IMR-90 (cell line): ENCODE data around the gene PALM. TPM values are rescaled to one million over a fixed set of nuclear protein-coding genes. Genes with fewer than 3 reads are reported as not detected.

Source experiments
- ATAC-seq: fragments of 200-7000 bp; cut with Tn5 transposase; 2 replicates; pipeline ENCODE4 v1.9.1; 2020; ENCODE audit warnings: low read depth, mild to moderate bottlenecking, moderate library complexity
- BruUV-seq: library from RNA; stranded (reverse); fragments of 400-500 nt; replicated peaks from 2 replicates; lab custom pipeline; 2021; lab: Mats Ljungman, UMichigan
- CTCF ChIA-PET: fragments of 300-600 bp; formaldehyde crosslinking; extraction: SDS; loops from one replicate; lab custom pipeline; 2021; ENCODE audit warnings: antibody characterized with exemption; lab: Yijun Ruan, JAX
- POLR2A ChIA-PET: fragments of 300-600 bp; sonication (Branson Sonifier 250); formaldehyde crosslinking; loops from one replicate; lab custom pipeline; 2022; ENCODE audit warnings: antibody characterized with exemption; ENCODE audit not compliant: unreplicated experiment; lab: Charles Lee
- DNase-seq: peaks from one replicate; pipeline ENCODE4 v3.0.0; 2013
- H2AFZ ChIP-seq: replicated peaks from 2 replicates; pipeline ENCODE3; 2013; ENCODE audit warnings: low read length, mild to moderate bottlenecking; ENCODE audit not compliant: poor library complexity
- H2AK5ac ChIP-seq: 2 replicates; pipeline ENCODE4 v1.6.1; 2013; ENCODE audit warnings: low read depth, low read length, inconsistent platforms
- H2AK9ac ChIP-seq: replicated peaks from 2 replicates; pipeline ENCODE3; 2013; ENCODE audit warnings: mild to moderate bottlenecking, low read depth, low read length, moderate library complexity; ENCODE audit not compliant: poor library complexity
- H2BK120ac ChIP-seq: 2 replicates; pipeline ENCODE4 v1.6.1; 2013; ENCODE audit warnings: low read depth, low read length, inconsistent platforms
- H2BK15ac ChIP-seq: 3 replicates; pipeline ENCODE4 v1.6.1; 2013; ENCODE audit warnings: low read depth, low read length, inconsistent platforms
- H2BK20ac ChIP-seq: 2 replicates; pipeline ENCODE4 v1.6.1; 2013; ENCODE audit warnings: low read depth, mild to moderate bottlenecking, inconsistent platforms, low read length, moderate library complexity
- H2BK5ac ChIP-seq: 2 replicates; pipeline ENCODE4 v1.6.1; 2013; ENCODE audit warnings: mild to moderate bottlenecking, low read depth, low read length, inconsistent platforms; ENCODE audit not compliant: poor library complexity, severe bottlenecking
- H3K14ac ChIP-seq: replicated peaks from 2 replicates; pipeline ENCODE4 v1.6.1; 2013; ENCODE audit warnings: low read depth, low read length, inconsistent platforms
- H3K18ac ChIP-seq: 2 replicates; pipeline ENCODE4 v1.6.1; 2013; ENCODE audit warnings: low read depth, low read length, control low read depth
- H3K23ac ChIP-seq: 2 replicates; pipeline ENCODE4 v1.6.1; 2013; ENCODE audit warnings: low read depth, low read length, inconsistent platforms
- H3K27ac ChIP-seq: 2 replicates; pipeline ENCODE4 v1.5.1; 2013; ENCODE audit warnings: mild to moderate bottlenecking, control low read depth, low read length; ENCODE audit not compliant: insufficient read depth
- H3K27me3 ChIP-seq: 2 replicates; pipeline ENCODE4 v1.6.1; 2013; ENCODE audit warnings: low read length; ENCODE audit not compliant: control insufficient read depth, insufficient read depth
- H3K36me3 ChIP-seq: 2 replicates; pipeline ENCODE4 v1.6.1; 2013; ENCODE audit warnings: low read length, mixed read lengths; ENCODE audit not compliant: control insufficient read depth, insufficient read depth
- H3K4ac ChIP-seq: 2 replicates; pipeline ENCODE4 v1.6.1; 2013; ENCODE audit warnings: low read depth, low read length, inconsistent platforms
- H3K4me1 ChIP-seq: 2 replicates; pipeline ENCODE4 v1.6.1; 2013; ENCODE audit warnings: low read length, mixed read lengths; ENCODE audit not compliant: control insufficient read depth, insufficient read depth
- H3K4me2 ChIP-seq: 2 replicates; pipeline ENCODE4 v1.6.1; 2013; ENCODE audit warnings: low read depth, mild to moderate bottlenecking, control low read depth, low read length, moderate library complexity
- H3K4me3 ChIP-seq: 2 replicates; pipeline ENCODE4 v1.5.1; 2013; ENCODE audit warnings: low read depth, mild to moderate bottlenecking, control low read depth, low read length, moderate library complexity; ENCODE audit not compliant: insufficient read depth
- H3K56ac ChIP-seq: 2 replicates; pipeline ENCODE4 v1.6.1; 2013; ENCODE audit warnings: low read length, inconsistent platforms; ENCODE audit not compliant: insufficient read depth; ENCODE audit errors: extremely low read depth
- H3K79me1 ChIP-seq, 2 experiments: 2 replicates each; pipeline ENCODE4 v1.6.1; 2013; ENCODE audit warnings: low read length in 2 of 2, inconsistent platforms in 1 of 2, low read depth in 1 of 2
- H3K9ac ChIP-seq: 2 replicates; pipeline ENCODE4 v1.6.1; 2013; ENCODE audit warnings: low read depth, low read length, control low read depth
- H3K9me1 ChIP-seq: 2 replicates; pipeline ENCODE4 v1.6.1; 2013; ENCODE audit warnings: low read length, inconsistent platforms; ENCODE audit not compliant: insufficient read depth
- H3K9me3 ChIP-seq: 2 replicates; pipeline ENCODE4 v1.6.1; 2013; ENCODE audit warnings: low read length; ENCODE audit not compliant: control insufficient read depth, insufficient read depth
- H4K20me1 ChIP-seq: 2 replicates; pipeline ENCODE4 v1.6.1; 2013; ENCODE audit warnings: low read length, inconsistent platforms; ENCODE audit not compliant: insufficient read depth
- H4K5ac ChIP-seq: 2 replicates; pipeline ENCODE4 v1.6.1; 2013; ENCODE audit warnings: mild to moderate bottlenecking, low read depth, low read length, control low read depth
- H4K8ac ChIP-seq, 2 experiments: 2 replicates each; pipeline ENCODE4 v1.6.1; 2013; ENCODE audit warnings: low read depth in 2 of 2, low read length in 2 of 2, control low read depth in 1 of 2, inconsistent platforms in 1 of 2
- H4K91ac ChIP-seq: 2 replicates; pipeline ENCODE4 v1.6.1; 2013; ENCODE audit warnings: low read depth, low read length, inconsistent platforms; ENCODE audit not compliant: insufficient read depth
- BHLHE40 ChIP-seq: fragments of 150-350 bp; IDR thresholded peaks from 2 replicates; pipeline ENCODE4 v1.6.1; 2016; ENCODE audit warnings: mild to moderate bottlenecking, low read depth, low read length
- CHD1 ChIP-seq: IDR thresholded peaks from 2 replicates; pipeline ENCODE4 v1.6.1; 2012; ENCODE audit warnings: low read depth, low read length, improper control_type of control experiment
- ELK1 ChIP-seq: fragments of 150-350 bp; IDR thresholded peaks from 2 replicates; pipeline ENCODE4 v1.6.1; 2016; ENCODE audit warnings: low read depth, mild to moderate bottlenecking, low read length, moderate library complexity, borderline replicate concordance
- FOS ChIP-seq: fragments of 150-350 bp; IDR thresholded peaks from 2 replicates; pipeline ENCODE4 v1.6.1; 2016; ENCODE audit warnings: low read depth, low read length
- MAFK ChIP-seq: IDR thresholded peaks from 2 replicates; pipeline ENCODE4 v1.6.1; 2012; ENCODE audit warnings: low read depth, low read length, improper control_type of control experiment
- MAZ ChIP-seq: IDR thresholded peaks from 2 replicates; pipeline ENCODE4 v1.6.1; 2012; ENCODE audit warnings: low read depth, mild to moderate bottlenecking, low read length, improper control_type of control experiment, moderate library complexity, borderline replicate concordance
- NFE2L2 ChIP-seq: fragments of 150-350 bp; IDR thresholded peaks from 2 replicates; pipeline ENCODE4 v1.6.1; 2016; ENCODE audit warnings: low read depth, mild to moderate bottlenecking, low read length
- POLR2A ChIP-seq: IDR thresholded peaks from 2 replicates; pipeline ENCODE4 v1.6.1; 2012; ENCODE audit warnings: mild to moderate bottlenecking, low read depth, low read length
- RCOR1 ChIP-seq: IDR thresholded peaks from 2 replicates; pipeline ENCODE4 v1.6.1; 2012; ENCODE audit warnings: mild to moderate bottlenecking, low read length, improper control_type of control experiment; ENCODE audit not compliant: insufficient replicate concordance
- SMC3 ChIP-seq: fragments of 150-350 bp; IDR thresholded peaks from 2 replicates; pipeline ENCODE4 v1.6.1; 2016; ENCODE audit warnings: low read depth, mild to moderate bottlenecking, antibody characterized with exemption, low read length, moderate library complexity
- WGBS, 2 experiments: methylation state at CpG; one replicate each; pipeline versions ENCODE4 v1.1.5 to v1.1.7; 2013; ENCODE audit warnings: missing lambda C conversion rate in 2 of 2; ENCODE audit not compliant: insufficient read length in 1 of 2; ENCODE audit errors: extremely low coverage in 2 of 2; 5-methylcytosine and 5-hydroxymethylcytosine counted together
- dilution Hi-C: fragments of 300-500 bp; cut with HindIII; formaldehyde crosslinking; loops from one replicate; pipeline ENCODE4 v1.14.3; 2018; ENCODE audit warnings: low sequenced_read_pairs; ENCODE audit not compliant: unreplicated experiment
- in situ Hi-C: fragments of 300-500 bp; cut with MboI; formaldehyde crosslinking; loops from 3 replicates; pipeline ENCODE4 v1.14.3; 2019; ENCODE audit warnings: low sequenced_read_pairs, inconsistent platforms, mixed read lengths
- intact Hi-C: fragments of 100-400 bp; cut with micrococcal nuclease; formaldehyde crosslinking; loops from 2 replicates; pipeline ENCODE4 v1.10.0; 2022
- polyA plus RNA-seq, 3 experiments: library from polyadenylated mRNA; depleted of rRNA; stranded (reverse); fragments of >200 nt; gene quantifications; 2 replicates each; pipeline ENCODE4 v1.2.3, GENCODE V29; 2012; ENCODE audit warnings: low replicate concordance in 1 of 3
- total RNA-seq: library from RNA; depleted of rRNA; stranded (reverse); fragments of >200 nt; gene quantifications from 2 replicates; pipeline ENCODE4 v1.2.3, GENCODE V29; 2012
- TF ChIP-seq, protein P1 (sequence below): fragments of 150-350 bp; IDR thresholded peaks from 2 replicates; pipeline ENCODE4 v1.6.1; 2017; ENCODE audit warnings: mild to moderate bottlenecking, antibody characterized with exemption, low read length, low read depth
- TF ChIP-seq, protein P2 (sequence below): conservative IDR thresholded peaks from 2 replicates; pipeline ENCODE4 v1.5.1; 2012; ENCODE audit warnings: mild to moderate bottlenecking, low read depth, low read length, improper control_type of control experiment

PALM gene
- total and polyA plus RNA-seq, 2 of the 4 experiments (the other 2 are of a cell fraction), result 2.2 to 7.4 TPM

DNA sequence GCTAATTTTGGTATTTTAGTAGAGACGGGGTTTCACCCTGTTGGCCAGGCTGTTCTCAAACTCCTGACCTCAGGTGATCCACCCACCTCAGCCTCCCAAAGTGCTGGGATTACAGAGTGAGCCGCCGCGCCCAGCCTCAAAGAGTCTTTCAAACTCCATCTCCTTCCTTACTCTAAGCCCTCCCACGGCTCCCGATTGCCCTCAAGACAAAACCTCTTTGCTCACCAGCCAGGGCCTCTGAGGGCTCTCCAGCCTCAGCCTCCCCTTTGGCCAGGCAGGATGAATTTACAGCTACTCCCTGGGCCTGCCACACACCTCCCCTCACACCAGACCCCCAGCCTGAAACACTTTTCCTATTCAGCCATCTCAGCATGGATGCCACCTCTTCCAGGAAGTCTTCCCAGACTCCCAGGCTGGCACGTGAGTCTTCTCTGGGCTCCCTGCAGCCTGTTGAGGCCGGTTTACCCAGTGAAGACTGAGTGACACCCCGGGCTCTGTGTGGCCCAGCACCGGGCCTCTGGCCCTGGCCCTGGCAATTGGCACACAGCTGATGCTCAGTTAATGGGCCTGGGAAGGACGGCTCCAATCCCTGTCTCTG lies 21.1 kb upstream of the PALM start:
- TF ChIP-seq MAZ (no peak), CHD1 (no peak), MAFK (no peak), RCOR1 (no peak), FOS (no peak), NFE2L2 (no peak), SMC3 (no peak), BHLHE40 (no peak), POLR2A (no peak), ELK1 (no peak)
- TF ChIP-seq, protein P1, sequence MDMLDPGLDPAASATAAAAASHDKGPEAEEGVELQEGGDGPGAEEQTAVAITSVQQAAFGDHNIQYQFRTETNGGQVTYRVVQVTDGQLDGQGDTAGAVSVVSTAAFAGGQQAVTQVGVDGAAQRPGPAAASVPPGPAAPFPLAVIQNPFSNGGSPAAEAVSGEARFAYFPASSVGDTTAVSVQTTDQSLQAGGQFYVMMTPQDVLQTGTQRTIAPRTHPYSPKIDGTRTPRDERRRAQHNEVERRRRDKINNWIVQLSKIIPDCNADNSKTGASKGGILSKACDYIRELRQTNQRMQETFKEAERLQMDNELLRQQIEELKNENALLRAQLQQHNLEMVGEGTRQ, result no peak
- TF ChIP-seq, protein P2, sequence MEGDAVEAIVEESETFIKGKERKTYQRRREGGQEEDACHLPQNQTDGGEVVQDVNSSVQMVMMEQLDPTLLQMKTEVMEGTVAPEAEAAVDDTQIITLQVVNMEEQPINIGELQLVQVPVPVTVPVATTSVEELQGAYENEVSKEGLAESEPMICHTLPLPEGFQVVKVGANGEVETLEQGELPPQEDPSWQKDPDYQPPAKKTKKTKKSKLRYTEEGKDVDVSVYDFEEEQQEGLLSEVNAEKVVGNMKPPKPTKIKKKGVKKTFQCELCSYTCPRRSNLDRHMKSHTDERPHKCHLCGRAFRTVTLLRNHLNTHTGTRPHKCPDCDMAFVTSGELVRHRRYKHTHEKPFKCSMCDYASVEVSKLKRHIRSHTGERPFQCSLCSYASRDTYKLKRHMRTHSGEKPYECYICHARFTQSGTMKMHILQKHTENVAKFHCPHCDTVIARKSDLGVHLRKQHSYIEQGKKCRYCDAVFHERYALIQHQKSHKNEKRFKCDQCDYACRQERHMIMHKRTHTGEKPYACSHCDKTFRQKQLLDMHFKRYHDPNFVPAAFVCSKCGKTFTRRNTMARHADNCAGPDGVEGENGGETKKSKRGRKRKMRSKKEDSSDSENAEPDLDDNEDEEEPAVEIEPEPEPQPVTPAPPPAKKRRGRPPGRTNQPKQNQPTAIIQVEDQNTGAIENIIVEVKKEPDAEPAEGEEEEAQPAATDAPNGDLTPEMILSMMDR, result no peak
- no peak overlapping the region for H3K4me3 ChIP-seq
- no peak overlapping the region for H2BK5ac ChIP-seq
- H4K5ac ChIP-seq, result no peak overlapping the region
- no peak overlapping the region for H3K14ac ChIP-seq
- H3K36me3 ChIP-seq, result no peaks in the 10 kb centered on the region; the same call in 1 of the 2 replicates
- H2BK120ac ChIP-seq, result no peak overlapping the region
- 84% methylated on average over 8 of the region's 11 CpGs; no CpG with 5 or more reads in 1 of the 2 experiments for WGBS, 2 experiments
- no peak overlapping the region for H3K4me2 ChIP-seq
- 0 out of 2 replicates have a peak overlapping the region, but pooled peaks have one; percentile 34 for H2BK20ac ChIP-seq
- no peaks in the 10 kb centered on the region for H3K27me3 ChIP-seq
- H2BK15ac ChIP-seq, result no peak overlapping the region
- peak overlapping the region; percentile 34 for H2AFZ ChIP-seq
- H4K8ac ChIP-seq, result peak overlapping the region in 1 of 2 experiments; percentile 40; a peak in 1 of 4 replicates
- no peak overlapping the region for H3K27ac ChIP-seq
- no peak overlapping the region for H3K23ac ChIP-seq
- ChIA-PET CTCF (no interaction called here), POLR2A (no interaction called here)
- H2AK9ac ChIP-seq, result no peak overlapping the region
- H3K79me1 ChIP-seq, result peaks cover 0 to 3% of the 10 kb centered on the region in 2 experiments; a peak in 1 of 4 replicates
- H3K4me1 ChIP-seq, result peaks cover 3% of the 10 kb centered on the region; the same call in 1 of the 2 replicates
- BruUV-seq, result no TSS peak
- dilution Hi-C loops (no loop called here), intact Hi-C loops (no loop called here), in situ Hi-C loops (no loop called here)
- peak; percentile 12; the same call in 1 of the 2 replicates for ATAC-seq
- 0 out of 2 replicates have a peak overlapping the region, but pooled peaks have one; percentile 47 for H3K4ac ChIP-seq
- H3K9me1 ChIP-seq, result no peaks in the 10 kb centered on the region; the same call in 1 of the 2 replicates
- peak overlapping the region; percentile 56; the same call in 1 of the 2 replicates for H2AK5ac ChIP-seq
- H3K56ac ChIP-seq, result no peak overlapping the region
- no peak overlapping the region for H3K9ac ChIP-seq
- no peaks in the 10 kb centered on the region for H3K9me3 ChIP-seq
- no peak overlapping the region; the same call in 1 of the 2 replicates for H3K18ac ChIP-seq
- no peak for DNase-seq
- no peaks in the 10 kb centered on the region; the same call in 1 of the 2 replicates for H4K20me1 ChIP-seq
- H4K91ac ChIP-seq, result no peak overlapping the region
